ENCODE results near the gene SOBP. TPM values are rescaled to one million over a fixed set of nuclear protein-coding genes. Genes with fewer than 3 reads are reported as not detected.

The SOBP gene
- total RNA-seq, 6 donors from 2014 or later, result 4.4 to 25.1 (median 12.4) TPM

DNA sequence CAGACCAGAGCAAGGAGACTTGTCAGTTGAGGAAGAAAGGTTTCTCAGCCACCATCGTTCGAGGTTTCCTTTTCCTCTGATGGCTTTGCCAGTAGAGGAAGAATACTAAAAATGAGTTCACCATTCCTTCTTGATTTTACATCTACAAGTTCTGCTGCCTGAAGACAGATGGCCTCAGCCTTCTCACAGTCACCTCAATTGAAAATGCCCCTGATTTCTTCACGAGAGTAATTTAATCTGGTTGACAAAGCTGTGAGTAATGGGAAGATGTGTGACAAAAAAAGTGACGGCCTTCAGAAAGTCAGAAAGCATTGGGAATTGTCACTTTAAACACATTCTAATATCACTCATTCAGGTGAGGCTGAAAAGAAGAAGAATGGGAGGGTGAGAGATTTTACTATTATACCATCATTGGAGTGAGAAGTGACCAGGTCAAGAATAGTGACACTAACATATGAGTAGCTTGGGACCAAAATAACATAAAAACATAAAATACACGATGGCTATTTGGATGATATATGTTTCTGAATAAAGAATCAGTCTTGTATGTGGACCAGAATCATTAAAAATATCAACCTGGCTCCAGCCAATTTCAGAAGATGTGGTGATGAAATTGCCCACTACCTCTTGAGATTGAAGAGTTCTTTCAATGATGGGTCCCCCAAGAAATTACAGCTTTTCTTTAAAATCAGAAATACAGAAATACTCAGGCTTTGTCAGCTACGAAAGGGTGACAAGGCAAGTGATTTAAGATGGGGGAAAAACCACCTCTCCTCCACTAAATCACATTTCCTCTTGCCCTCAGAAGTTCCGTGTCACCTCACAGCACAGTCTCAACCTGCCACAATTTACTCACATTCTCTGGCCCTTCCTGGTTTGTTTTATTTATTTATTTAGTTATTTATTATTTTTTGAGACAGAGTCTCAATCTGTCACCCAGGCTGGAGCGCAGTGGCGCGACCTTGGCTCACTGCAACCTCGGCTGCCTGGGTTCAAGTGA lies 147.7 kb downstream of the SOBP start:
- Histone ChIP-seq H3K27ac (no peak overlapping the region), H3K27me3 (peaks cover 0 to 12% (median 1%) of the 10 kb centered on the region in 4 donors), H3K36me3 (peaks cover 0 to 3% (median 0%) of the 10 kb centered on the region in 4 donors), H3K9me3 (no peaks in the 10 kb centered on the region), H3K4me1 (peaks cover 13 to 23% (median 14%) of the 10 kb centered on the region in 4 donors), H3K4me3 (no peak overlapping the region)
- TF ChIP-seq EP300 (IDR thresholded peaks at IDR 0.05), result no peak
- TF ChIP-seq, protein P1, sequence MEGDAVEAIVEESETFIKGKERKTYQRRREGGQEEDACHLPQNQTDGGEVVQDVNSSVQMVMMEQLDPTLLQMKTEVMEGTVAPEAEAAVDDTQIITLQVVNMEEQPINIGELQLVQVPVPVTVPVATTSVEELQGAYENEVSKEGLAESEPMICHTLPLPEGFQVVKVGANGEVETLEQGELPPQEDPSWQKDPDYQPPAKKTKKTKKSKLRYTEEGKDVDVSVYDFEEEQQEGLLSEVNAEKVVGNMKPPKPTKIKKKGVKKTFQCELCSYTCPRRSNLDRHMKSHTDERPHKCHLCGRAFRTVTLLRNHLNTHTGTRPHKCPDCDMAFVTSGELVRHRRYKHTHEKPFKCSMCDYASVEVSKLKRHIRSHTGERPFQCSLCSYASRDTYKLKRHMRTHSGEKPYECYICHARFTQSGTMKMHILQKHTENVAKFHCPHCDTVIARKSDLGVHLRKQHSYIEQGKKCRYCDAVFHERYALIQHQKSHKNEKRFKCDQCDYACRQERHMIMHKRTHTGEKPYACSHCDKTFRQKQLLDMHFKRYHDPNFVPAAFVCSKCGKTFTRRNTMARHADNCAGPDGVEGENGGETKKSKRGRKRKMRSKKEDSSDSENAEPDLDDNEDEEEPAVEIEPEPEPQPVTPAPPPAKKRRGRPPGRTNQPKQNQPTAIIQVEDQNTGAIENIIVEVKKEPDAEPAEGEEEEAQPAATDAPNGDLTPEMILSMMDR (IDR thresholded peaks at IDR 0.05), result no peak
- TF ChIP-seq POLR2AphosphoS5 (IDR thresholded peaks at IDR 0.05), result no peak
- no peak for TF ChIP-seq POLR2A (IDR thresholded peaks at IDR 0.05)
- ATAC-seq (ENCODE audit: low FRiP score in 2 of 2) (no peak), DNase-seq (no peak)
- WGBS, 2 donors, result 86 to 88% methylated on average over 11 of the region's 11 CpGs

DNA sequence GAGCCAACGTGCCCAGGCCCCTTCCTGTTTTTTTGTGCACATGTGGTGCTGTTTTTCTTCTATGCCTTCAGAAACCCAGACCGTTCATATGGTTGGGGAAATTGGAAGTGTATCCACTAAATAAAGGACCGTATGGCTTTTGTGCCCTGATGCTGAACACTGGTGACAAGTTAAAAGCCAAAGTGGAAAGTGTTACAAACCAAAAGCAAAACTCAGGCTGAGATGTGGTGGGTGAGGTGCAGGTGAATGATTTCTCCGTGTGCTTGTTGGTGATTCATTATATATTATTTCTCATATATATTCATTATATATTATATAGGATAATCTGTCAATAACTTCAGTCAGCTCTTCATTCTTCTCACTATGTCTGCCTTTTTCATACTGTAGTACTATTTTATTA lies 148.6 kb downstream of the SOBP start:
- H3K4me1 ChIP-seq, result peaks cover 13 to 27% (median 14%) of the 10 kb centered on the region in 4 donors
- TF ChIP-seq, protein P1 (IDR thresholded peaks at IDR 0.05), result no peak
- TF ChIP-seq EP300 (IDR thresholded peaks at IDR 0.05) (no peak), POLR2AphosphoS5 (IDR thresholded peaks at IDR 0.05) (no peak)
- 89 to 92% methylated on average over 4 of the region's 4 CpGs for WGBS, 2 donors
- no peak overlapping the region for H3K27ac ChIP-seq
- H3K4me3 ChIP-seq, result no peak overlapping the region
- no peaks in the 10 kb centered on the region for H3K9me3 ChIP-seq
- H3K27me3 ChIP-seq, result peaks cover 0 to 12% (median 1%) of the 10 kb centered on the region in 4 donors
- DNase-seq (no peak), ATAC-seq (ENCODE audit: low FRiP score in 2 of 2) (no peak)
- H3K36me3 ChIP-seq, result peaks cover 0 to 3% (median 0%) of the 10 kb centered on the region in 4 donors

DNA sequence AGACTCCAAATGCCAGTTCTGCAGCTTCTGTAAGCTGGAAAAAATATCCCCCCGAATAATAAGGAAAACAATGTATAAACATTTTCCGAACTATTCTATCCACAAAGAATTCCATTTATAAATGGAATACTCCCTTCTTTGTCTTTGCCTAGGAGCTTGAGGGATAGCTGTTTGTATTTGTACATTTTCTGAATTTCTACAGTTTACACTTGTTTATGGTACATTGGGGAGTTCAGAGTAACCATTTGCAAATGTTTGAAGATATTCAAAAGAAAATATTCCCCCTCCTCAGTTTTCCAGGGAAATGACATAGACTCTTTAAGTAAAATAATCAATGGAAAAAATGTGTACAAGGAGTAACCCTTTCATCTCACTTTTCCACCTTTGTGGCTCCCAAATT lies 149.6 kb downstream of the SOBP start:
- H3K36me3 ChIP-seq, result no peaks in the 10 kb centered on the region
- H3K9me3 ChIP-seq, result no peaks in the 10 kb centered on the region
- DNase-seq, result no peak
- no peak for ATAC-seq (ENCODE audit: low FRiP score in 2 of 2)
- no peak overlapping the region for H3K27ac ChIP-seq
- H3K27me3 ChIP-seq, result peaks cover 0 to 1% (median 0%) of the 10 kb centered on the region in 4 donors
- 28 to 38% methylated on average over 2 of the region's 2 CpGs for WGBS, 2 donors
- no peak overlapping the region for H3K4me3 ChIP-seq
- TF ChIP-seq, protein P1 (IDR thresholded peaks at IDR 0.05), result no peak
- TF ChIP-seq POLR2AphosphoS5 (IDR thresholded peaks at IDR 0.05), result no peak
- no peak for TF ChIP-seq EP300 (IDR thresholded peaks at IDR 0.05)
- TF ChIP-seq POLR2A (IDR thresholded peaks at IDR 0.05), result no peak
- H3K4me1 ChIP-seq, result peaks cover 13 to 23% (median 14%) of the 10 kb centered on the region in 4 donors

DNA sequence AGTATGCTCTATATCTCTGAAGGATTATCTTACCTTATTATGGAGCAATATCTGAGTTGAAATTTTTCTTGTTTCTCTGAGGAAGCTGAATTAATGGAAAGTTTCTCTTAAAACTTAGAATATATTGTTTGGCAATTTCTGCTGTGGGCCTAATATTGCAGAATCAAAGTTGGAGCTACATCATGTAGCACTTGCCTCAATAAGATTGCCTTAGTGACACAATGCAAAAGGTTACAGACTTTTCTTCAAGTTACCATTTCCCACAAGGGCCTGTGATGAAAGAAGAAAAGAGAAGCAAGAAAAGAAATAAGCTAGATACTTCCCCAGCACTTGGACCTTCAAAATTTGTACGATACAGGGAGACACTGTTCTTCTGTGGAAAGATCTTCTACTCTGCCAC lies 151.2 kb downstream of the SOBP start:
- H3K27ac ChIP-seq, result peak overlapping the region in 1 of 4 donors; percentile 45
- DNase-seq (no peak), ATAC-seq (ENCODE audit: low FRiP score in 2 of 2) (no peak)
- H3K36me3 ChIP-seq, result no peaks in the 10 kb centered on the region
- H3K4me3 ChIP-seq, result no peak overlapping the region
- H3K4me1 ChIP-seq, result peaks cover 13 to 29% (median 16%) of the 10 kb centered on the region in 4 donors
- H3K27me3 ChIP-seq, result no peaks in the 10 kb centered on the region
- TF ChIP-seq EP300 (IDR thresholded peaks at IDR 0.05) (no peak), POLR2A (IDR thresholded peaks at IDR 0.05) (no peak), POLR2AphosphoS5 (IDR thresholded peaks at IDR 0.05) (no peak)
- TF ChIP-seq, protein P1 (IDR thresholded peaks at IDR 0.05), result no peak
- H3K9me3 ChIP-seq, result no peaks in the 10 kb centered on the region
- WGBS, 2 donors, result 68 to 75% methylated on average over 1 of the region's 1 CpG

Data from upper lobe of left lung (tissue), 6 donors.